MG63 (cell line): ENCODE measurements around the gene MOB3B. TPM values are rescaled to one million over a fixed set of nuclear protein-coding genes. Genes with fewer than 3 reads are reported as not detected.
"Not testable (repeated sequence)": the region's sequence is repeated elsewhere in the genome, so short reads cannot be mapped to it uniquely, and the experiment has no call there.

ENCODE experiments used
- DNase-seq: peaks from one replicate; pipeline ENCODE4 v3.0.0-alpha.2; 2020
- H3K27me3 ChIP-seq: fragments of 250-450 bp; sonication (Bioruptor Pico); 2 replicates; pipeline ENCODE4 v1.5.1; 2020; ENCODE audit warnings: mild to moderate bottlenecking, moderate library complexity
- H3K36me3 ChIP-seq: fragments of 250-450 bp; sonication (Bioruptor Pico); 2 replicates; pipeline ENCODE4 v1.5.1; 2020; ENCODE audit warnings: mild to moderate bottlenecking, moderate library complexity
- H3K4me3 ChIP-seq: fragments of 250-450 bp; sonication (Bioruptor Pico); 2 replicates; pipeline ENCODE4 v1.5.1; 2020; ENCODE audit warnings: mild to moderate bottlenecking, moderate library complexity
- H3K9me3 ChIP-seq: fragments of 250-450 bp; sonication (Bioruptor Pico); 2 replicates; pipeline ENCODE4 v1.5.1; 2020; ENCODE audit warnings: mild to moderate bottlenecking, moderate library complexity
- total RNA-seq: library from RNA; depleted of rRNA; stranded (reverse); fragments of >200 nt; shearing (Covaris generic); gene quantifications from 2 replicates; pipeline ENCODE4 v1.2.3, GENCODE V29; 2014; ENCODE audit warnings: low replicate concordance

Gene MOB3B
- total RNA-seq, 1 experiment from 2014 or later, result not detected

GRCh38 chr9:27429436-27429835 lies 100.2 kb downstream of the MOB3B start:
- no peak overlapping the region for H3K4me3 ChIP-seq
- no peak for DNase-seq
- no peaks in the 10 kb centered on the region for H3K27me3 ChIP-seq
- no peaks in the 10 kb centered on the region for H3K9me3 ChIP-seq
- no peaks in the 10 kb centered on the region for H3K36me3 ChIP-seq

- Histone ChIP-seq H3K36me3 (no peaks in the 10 kb centered on the region), H3K4me3 (no peak overlapping the region), H3K9me3 (no peaks in the 10 kb centered on the region), H3K27me3 (no peaks in the 10 kb centered on the region)
- DNase-seq, result no peak
These were observed 101.1 kb downstream of the MOB3B start for GRCh38 chr9:27428551-27428950.

GRCh38 chr9:27427272-27427643 lies 102.4 kb downstream of the MOB3B start:
- no peaks in the 10 kb centered on the region for H3K27me3 ChIP-seq
- DNase-seq, result no peak
- H3K36me3 ChIP-seq, result no peaks in the 10 kb centered on the region
- no peak overlapping the region for H3K4me3 ChIP-seq
- H3K9me3 ChIP-seq, result no peaks in the 10 kb centered on the region

- H3K4me3 ChIP-seq, result no peak overlapping the region
These were observed 102.9 kb downstream of the MOB3B start for GRCh38 chr9:27426511-27427271.

GRCh38 chr9:27425827-27426510 lies 103.6 kb downstream of the MOB3B start:
- no peak for DNase-seq
- no peaks in the 10 kb centered on the region for H3K36me3 ChIP-seq
- H3K27me3 ChIP-seq, result no peaks in the 10 kb centered on the region
- H3K9me3 ChIP-seq, result no peaks in the 10 kb centered on the region
- no peak overlapping the region for H3K4me3 ChIP-seq

More at GRCh38 chr9:27426511-27427271, 102.9 kb downstream of the MOB3B start:
- Histone ChIP-seq H3K9me3 (no peaks in the 10 kb centered on the region), H3K27me3 (no peaks in the 10 kb centered on the region), H3K36me3 (no peaks in the 10 kb centered on the region)
- no peak for DNase-seq

- Histone ChIP-seq H3K4me3 (no peak overlapping the region), H3K36me3 (no peaks in the 10 kb centered on the region), H3K9me3 (no peaks in the 10 kb centered on the region), H3K27me3 (no peaks in the 10 kb centered on the region)
- DNase-seq, result no peak
These were observed 105.5 kb downstream of the MOB3B start for GRCh38 chr9:27423915-27424710.

GRCh38 chr9:27422279-27422834 lies 107.3 kb downstream of the MOB3B start:
- Histone ChIP-seq H3K4me3 (no peak overlapping the region), H3K36me3 (no peaks in the 10 kb centered on the region), H3K9me3 (no peaks in the 10 kb centered on the region), H3K27me3 (no peaks in the 10 kb centered on the region)
- DNase-seq, result no peak

GRCh38 chr9:27421577-27421976 lies 108.0 kb downstream of the MOB3B start:
- H3K27me3 ChIP-seq, result no peaks in the 10 kb centered on the region
- H3K9me3 ChIP-seq, result no peaks in the 10 kb centered on the region
- DNase-seq, result no peak
- H3K36me3 ChIP-seq, result no peaks in the 10 kb centered on the region
- no peak overlapping the region for H3K4me3 ChIP-seq

- H3K4me3 ChIP-seq, DNase-seq, H3K36me3 ChIP-seq, H3K27me3 ChIP-seq, H3K9me3 ChIP-seq: not testable (repeated sequence)
These were observed 110.1 kb downstream of the MOB3B start for GRCh38 chr9:27419558-27419957.

GRCh38 chr9:27414220-27414761 lies 115.3 kb downstream of the MOB3B start:
- no peak for DNase-seq
- no peaks in the 10 kb centered on the region for H3K27me3 ChIP-seq
- H3K36me3 ChIP-seq, result no peaks in the 10 kb centered on the region
- H3K9me3 ChIP-seq, result no peaks in the 10 kb centered on the region
- no peak overlapping the region for H3K4me3 ChIP-seq

- Histone ChIP-seq H3K36me3 (no peaks in the 10 kb centered on the region), H3K4me3 (peak overlapping the region; percentile 20), H3K9me3 (no peaks in the 10 kb centered on the region), H3K27me3 (no peaks in the 10 kb centered on the region)
- no peak for DNase-seq
These were observed 115.9 kb downstream of the MOB3B start for GRCh38 chr9:27413511-27414219.

GRCh38 chr9:27412963-27413362 lies 116.7 kb downstream of the MOB3B start:
- no peaks in the 10 kb centered on the region for H3K9me3 ChIP-seq

GRCh38 chr9:27412081-27412480 lies 117.5 kb downstream of the MOB3B start:
- H3K9me3 ChIP-seq, result no peaks in the 10 kb centered on the region
- H3K4me3 ChIP-seq, result no peak overlapping the region
- H3K36me3 ChIP-seq, result no peaks in the 10 kb centered on the region
- DNase-seq, result no peak
- no peaks in the 10 kb centered on the region for H3K27me3 ChIP-seq

More at GRCh38 chr9:27412963-27413362, 116.7 kb downstream of the MOB3B start:
- no peak for DNase-seq
- H3K4me3 ChIP-seq, result no peak overlapping the region
- no peaks in the 10 kb centered on the region for H3K36me3 ChIP-seq
- no peaks in the 10 kb centered on the region for H3K27me3 ChIP-seq

GRCh38 chr9:27408482-27408881 lies 121.1 kb downstream of the MOB3B start:
- H3K4me3 ChIP-seq, result no peak overlapping the region
- no peaks in the 10 kb centered on the region for H3K27me3 ChIP-seq
- DNase-seq, result no peak
- no peaks in the 10 kb centered on the region for H3K9me3 ChIP-seq
- H3K36me3 ChIP-seq, result no peaks in the 10 kb centered on the region

GRCh38 chr9:27408001-27408400 lies 121.6 kb downstream of the MOB3B start:
- peak; percentile 7 for DNase-seq
- H3K27me3 ChIP-seq, result no peaks in the 10 kb centered on the region
- H3K9me3 ChIP-seq, result no peaks in the 10 kb centered on the region
- no peak overlapping the region for H3K4me3 ChIP-seq
- no peaks in the 10 kb centered on the region for H3K36me3 ChIP-seq

GRCh38 chr9:27407491-27407890 lies 122.1 kb downstream of the MOB3B start:
- H3K9me3 ChIP-seq, result no peaks in the 10 kb centered on the region
- no peaks in the 10 kb centered on the region for H3K27me3 ChIP-seq
- H3K36me3 ChIP-seq, result no peaks in the 10 kb centered on the region
- no peak for DNase-seq
- no peak overlapping the region for H3K4me3 ChIP-seq
